Activated CD4-positive, alpha-beta T cell treated with anti-CD3 and anti-CD28 coated beads, Interleukin-2, amount 50 U/mL, for 48 hours (primary cell): Measurements from ENCODE around the gene XPO5.

Experiments
- DNase-seq, 2 experiments: peaks; one replicate each; pipeline ENCODE4 v3.0.0-alpha.2; 2020

The XPO5 gene

GRCh38 chr6:43494766-43495165 lies 81.1 kb downstream of the XPO5 start:
- no peak for DNase-seq

DNA sequence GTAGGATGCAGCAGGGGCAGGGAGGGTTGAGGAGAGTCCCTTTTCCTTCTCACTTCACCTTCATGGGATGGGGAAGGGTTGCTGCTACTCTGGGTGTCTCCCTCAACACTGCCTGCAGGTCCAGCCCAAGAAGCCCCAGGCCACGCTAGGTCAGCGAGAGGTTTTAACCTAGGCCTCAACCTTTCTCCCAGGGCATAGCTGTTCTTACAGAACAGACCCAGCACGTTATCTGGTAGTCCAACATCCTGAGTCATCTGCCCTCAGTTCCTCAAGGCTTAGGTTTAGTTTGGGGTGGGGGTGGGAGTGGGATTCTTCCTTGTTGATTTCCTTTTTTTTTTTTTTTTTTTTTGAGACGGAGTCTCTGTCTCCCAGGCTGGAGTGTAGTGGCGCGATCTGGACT lies 81.5 kb downstream of the XPO5 start:
- no peak for DNase-seq

- no peak for DNase-seq
Measured at GRCh38 chr6:43493833-43494232, 82.0 kb downstream of the XPO5 start.

- DNase-seq = no peak
Measured at GRCh38 chr6:43493230-43493629, 82.6 kb downstream of the XPO5 start.

DNA sequence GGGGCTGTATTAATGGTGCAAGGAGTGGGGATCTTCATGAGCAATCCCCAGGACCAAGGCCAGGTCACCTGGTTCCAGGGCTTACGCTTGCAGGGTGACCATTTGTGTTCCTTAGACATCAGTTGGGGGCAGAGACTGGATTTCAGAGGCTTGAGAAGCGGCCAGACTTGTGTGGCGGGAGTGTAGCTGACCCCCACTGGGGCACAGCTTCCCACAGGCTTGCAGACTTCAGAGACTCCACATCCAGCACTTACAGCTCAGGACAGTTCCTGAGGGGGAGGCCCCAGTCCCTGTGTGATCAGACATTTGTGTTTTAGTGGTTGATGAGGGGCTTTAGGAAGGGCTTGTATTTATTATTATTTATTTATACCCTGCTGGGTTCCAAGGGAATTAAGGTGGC lies 83.2 kb downstream of the XPO5 start:
- no peak for DNase-seq

DNA sequence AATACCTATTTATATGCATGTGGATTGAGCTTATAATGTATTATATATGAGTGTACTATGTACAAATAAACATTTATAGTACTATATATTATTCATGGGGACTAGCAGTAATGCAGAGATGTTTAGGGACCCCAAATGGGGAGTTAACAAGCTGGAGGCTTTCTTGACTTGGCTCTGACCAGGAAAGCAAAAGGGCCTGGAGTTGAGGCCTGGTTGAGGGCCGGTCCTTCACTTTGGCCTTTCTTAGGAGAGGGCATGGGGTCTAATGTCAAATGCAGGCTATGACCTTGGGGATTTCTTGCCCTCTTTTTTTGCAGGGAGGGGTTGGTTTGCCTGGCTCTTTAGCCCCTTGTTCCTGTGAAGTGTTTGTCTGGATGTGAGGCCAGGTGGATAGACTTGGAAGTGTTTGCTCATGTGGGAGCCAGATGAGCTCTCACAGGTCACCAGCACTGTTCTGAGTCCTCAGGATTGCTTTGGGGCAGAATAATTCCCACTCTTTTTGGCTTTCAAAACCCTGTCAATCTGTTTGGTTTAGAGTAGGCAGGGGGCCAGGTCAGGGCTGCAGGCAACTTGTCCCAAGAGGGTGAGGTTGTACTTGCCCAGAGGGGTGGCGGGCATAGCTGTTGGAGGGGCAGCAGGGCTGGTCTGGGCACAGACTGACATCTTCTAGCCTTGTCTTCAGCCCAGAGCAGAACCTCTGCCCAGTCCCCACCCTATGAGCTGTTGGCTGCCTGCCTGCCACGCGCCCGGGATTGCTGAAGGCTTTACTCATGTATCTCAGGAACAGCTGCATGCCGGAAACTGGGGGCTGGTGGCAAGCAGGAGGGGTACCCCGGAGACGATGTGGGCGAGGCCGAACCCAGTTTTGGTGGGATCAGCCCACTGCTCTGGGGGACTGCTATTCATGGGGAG lies 83.8 kb downstream of the XPO5 start:
- DNase-seq = no peak

GRCh38 chr6:43490523-43490939 lies 85.3 kb downstream of the XPO5 start:
- no peak for DNase-seq

GRCh38 chr6:43489277-43490072 lies 86.4 kb downstream of the XPO5 start:
- no peak for DNase-seq

DNA sequence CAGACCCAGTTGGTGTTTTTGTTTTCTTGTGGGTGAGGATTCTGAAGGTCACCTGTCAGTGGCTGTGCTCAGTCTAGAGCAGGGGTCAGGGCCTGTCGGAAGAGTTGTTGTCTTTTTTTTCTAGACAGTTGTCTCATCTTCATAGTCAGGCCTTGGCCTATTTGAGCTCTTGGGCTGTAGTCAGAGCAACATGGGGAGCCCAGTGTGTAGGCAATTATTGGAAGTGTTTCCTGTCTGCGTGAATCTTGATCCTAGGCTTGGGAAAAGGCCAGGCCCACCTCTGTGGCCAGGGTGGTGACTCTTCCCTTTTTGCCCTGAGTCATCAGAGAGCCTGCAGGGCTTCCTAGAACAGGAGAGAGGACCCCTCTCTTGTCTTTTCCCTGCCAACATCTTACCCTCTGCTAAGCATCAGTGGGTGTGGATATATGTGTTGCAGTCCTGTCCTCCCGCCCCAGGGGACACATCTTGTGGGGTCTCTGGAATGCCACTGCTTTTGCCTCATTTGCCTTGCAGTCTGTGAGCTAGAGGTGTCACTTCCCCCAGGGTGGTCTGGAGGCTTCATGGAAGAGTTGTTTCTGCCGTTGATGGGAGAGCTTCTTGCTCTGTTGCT lies 87.1 kb downstream of the XPO5 start:
- DNase-seq = no peak

GRCh38 chr6:43481591-43482236 lies 94.1 kb downstream of the XPO5 start:
- no peak for DNase-seq

DNA sequence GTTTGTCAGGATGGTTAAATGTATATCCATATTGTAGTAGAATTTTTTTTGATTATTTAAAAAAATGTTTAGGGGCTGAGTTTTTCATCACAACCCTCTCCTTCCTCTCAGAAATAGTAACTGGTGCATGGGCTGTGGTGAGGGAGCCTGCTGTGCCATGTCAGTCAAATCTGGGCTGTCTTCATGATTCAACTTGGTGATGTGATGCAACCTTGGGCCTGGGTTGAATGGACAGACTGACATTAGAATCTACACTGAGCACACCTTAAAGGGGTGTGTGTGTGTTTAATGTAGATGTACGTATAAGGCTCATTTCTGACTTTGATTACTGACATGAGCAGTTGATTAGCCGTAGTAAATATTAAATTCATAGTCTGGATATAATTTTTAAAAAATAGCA lies 94.8 kb downstream of the XPO5 start:
- no peak for DNase-seq

DNA sequence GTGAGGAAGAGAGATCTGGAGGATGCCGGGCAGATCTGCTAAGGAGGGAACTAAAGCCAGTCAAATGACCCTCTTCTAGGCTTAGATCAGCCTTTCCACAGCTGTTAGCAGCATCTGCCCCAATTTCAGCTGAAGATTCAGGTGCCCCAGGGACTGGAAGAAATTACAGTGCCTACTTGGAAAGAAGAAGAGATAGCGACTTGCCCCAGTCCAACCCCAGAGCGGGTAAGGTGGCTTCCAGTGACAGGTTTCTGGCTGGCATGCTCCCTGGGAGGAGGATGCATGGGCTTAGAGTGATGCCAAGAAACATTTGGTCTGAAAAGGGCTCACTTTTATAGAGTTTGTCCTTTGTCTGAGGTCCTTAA lies 97.8 kb downstream of the XPO5 start:
- peak in 1 of 2 experiments; percentile 9 for DNase-seq

- peak; percentile 99 for DNase-seq
Measured at GRCh38 chr6:43477235-43478007, 98.4 kb downstream of the XPO5 start, which contains the start of gene TJAP1. Gene TJAP1, plus strand, starts transcription at chr6:43477570. Its CDS starts 21,432 bp downstream, at chr6:43499002.

- no peak for DNase-seq
Measured at GRCh38 chr6:43476746-43477145, 99.1 kb downstream of the XPO5 start.

DNA sequence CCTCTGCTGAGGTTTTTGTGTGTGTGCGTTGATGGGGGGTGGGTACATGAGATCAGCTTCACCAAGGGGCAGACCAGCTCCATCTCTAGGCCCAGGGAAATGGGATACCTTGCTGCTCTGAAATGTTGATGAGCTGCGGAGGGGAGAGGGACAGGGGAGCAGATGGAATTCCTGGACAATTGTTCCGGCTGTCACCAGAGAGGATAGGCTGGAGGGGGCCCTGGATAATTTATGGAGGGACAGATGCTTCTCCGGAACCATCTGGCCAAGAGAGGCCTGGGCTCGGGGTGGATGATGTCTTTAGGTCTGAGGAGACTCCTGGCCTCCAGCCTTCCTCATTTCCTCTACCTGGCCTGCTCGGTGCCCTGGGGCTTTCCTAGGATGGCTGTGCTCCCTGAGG lies 100.3 kb downstream of the XPO5 start:
- DNase-seq = no peak

DNA sequence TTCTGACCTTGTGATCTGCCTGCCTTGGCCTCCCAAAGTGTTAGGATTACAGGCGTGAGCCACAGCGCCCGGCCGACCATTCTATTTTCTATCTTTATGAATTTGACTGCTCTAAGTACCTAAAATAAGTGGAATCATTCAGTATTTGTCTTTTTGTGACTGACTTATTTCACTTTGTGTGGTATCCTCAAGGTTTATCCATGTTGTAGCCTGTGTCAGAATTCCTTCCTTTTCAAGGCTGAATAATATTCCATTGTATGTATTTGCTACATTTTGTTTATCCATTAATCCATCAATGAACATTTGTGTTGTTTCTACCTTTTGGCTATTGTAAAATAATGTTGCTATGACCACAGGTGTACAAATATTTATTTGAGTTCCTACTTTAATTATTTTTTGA lies 103.3 kb downstream of the XPO5 start:
- no peak for DNase-seq
